ENCODE data around the gene HVCN1.
A peak's percentile ranks its signal among the peaks of the same experiment; 100 is the strongest.
"Not testable (repeated sequence)": the region's sequence is repeated elsewhere in the genome, so short reads cannot be mapped to it uniquely, and the experiment has no call there.

The HVCN1 gene, protein sequence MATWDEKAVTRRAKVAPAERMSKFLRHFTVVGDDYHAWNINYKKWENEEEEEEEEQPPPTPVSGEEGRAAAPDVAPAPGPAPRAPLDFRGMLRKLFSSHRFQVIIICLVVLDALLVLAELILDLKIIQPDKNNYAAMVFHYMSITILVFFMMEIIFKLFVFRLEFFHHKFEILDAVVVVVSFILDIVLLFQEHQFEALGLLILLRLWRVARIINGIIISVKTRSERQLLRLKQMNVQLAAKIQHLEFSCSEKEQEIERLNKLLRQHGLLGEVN

DNA sequence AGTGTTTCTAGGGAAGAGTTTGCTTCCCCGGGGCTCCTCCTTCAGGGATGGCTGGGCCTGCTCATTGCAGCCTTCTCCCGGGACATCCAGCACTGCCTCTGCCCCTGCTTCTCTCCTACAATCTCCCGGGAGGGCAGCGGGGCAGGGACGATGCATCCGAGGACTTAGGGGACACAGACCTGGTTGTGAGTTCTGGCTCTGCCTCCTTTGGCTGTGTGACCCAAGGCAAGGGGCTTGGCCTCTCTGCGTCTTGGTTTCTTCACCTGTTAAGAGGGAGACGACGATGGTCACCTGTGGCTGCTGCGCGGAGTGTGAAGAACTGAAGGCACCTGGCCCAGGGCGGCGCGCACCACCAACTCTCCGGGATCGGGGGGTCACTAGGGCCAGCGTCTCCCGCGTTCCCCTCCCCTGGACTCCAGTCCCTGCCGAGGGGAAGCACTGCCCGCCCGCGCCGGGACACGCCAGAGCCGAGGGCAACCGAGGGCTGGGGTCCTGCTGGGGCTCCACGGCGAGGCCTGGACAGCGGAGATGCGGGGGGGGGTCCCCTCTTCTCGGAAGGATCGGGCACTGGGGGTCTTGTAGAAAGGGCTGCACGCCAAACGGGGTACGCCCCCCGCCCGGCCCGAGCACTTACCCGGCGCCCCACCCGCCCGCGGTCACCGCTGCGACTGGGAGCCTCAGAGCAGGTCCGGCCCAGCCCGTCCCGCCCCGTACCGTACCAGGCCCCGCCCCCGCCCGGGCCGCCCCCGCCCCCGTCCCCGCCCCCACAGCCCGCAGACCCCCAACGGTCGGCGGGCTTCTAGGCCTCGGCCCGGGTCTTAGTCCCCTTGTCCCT, at the start of gene HVCN1:
Gene HVCN1, minus strand, starts transcription at position 670 of the 835 bp plus-strand sequence. CDS start 5,870 bp downstream, outside the sequence.
- TF ChIP-seq, protein P1, sequence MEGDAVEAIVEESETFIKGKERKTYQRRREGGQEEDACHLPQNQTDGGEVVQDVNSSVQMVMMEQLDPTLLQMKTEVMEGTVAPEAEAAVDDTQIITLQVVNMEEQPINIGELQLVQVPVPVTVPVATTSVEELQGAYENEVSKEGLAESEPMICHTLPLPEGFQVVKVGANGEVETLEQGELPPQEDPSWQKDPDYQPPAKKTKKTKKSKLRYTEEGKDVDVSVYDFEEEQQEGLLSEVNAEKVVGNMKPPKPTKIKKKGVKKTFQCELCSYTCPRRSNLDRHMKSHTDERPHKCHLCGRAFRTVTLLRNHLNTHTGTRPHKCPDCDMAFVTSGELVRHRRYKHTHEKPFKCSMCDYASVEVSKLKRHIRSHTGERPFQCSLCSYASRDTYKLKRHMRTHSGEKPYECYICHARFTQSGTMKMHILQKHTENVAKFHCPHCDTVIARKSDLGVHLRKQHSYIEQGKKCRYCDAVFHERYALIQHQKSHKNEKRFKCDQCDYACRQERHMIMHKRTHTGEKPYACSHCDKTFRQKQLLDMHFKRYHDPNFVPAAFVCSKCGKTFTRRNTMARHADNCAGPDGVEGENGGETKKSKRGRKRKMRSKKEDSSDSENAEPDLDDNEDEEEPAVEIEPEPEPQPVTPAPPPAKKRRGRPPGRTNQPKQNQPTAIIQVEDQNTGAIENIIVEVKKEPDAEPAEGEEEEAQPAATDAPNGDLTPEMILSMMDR (conservative IDR thresholded peaks at IDR 0.05; ENCODE audit: control insufficient read depth, insufficient read depth, low read depth, low read length): no peak
- H3K4me3 ChIP-seq (ENCODE audit: control insufficient read depth, low read depth, low read length): peak within 1 kb of the TSS; percentile 43
- DNase-seq (ENCODE audit: low read depth): no peak

DNA sequence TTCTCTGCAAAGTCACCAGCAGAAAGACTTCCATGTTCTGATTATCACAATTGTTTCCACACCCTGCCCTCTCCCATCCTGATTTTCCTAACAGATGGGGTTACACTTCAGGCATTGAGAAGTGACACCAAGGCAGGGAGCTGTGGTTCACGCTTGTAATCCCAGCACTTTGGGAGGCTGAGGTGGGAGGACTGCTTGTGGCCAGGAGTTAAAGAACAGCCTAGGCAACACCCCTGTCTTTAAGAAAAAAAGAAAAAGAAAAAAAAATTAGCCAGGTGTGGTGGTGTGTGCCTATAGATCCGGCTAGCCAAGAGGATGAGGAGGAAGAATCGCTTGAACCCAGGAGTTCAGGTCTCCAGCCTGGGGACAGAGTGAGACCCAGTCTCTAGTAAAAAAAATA, 48.6 kb upstream of the HVCN1 start:
- no peak overlapping the region for H3K4me3 ChIP-seq (ENCODE audit: control insufficient read depth, low read depth, low read length)
- TF ChIP-seq, protein P1 (conservative IDR thresholded peaks at IDR 0.05; ENCODE audit: control insufficient read depth, insufficient read depth, low read depth, low read length): no peak
- DNase-seq (ENCODE audit: low read depth): no peak

DNA sequence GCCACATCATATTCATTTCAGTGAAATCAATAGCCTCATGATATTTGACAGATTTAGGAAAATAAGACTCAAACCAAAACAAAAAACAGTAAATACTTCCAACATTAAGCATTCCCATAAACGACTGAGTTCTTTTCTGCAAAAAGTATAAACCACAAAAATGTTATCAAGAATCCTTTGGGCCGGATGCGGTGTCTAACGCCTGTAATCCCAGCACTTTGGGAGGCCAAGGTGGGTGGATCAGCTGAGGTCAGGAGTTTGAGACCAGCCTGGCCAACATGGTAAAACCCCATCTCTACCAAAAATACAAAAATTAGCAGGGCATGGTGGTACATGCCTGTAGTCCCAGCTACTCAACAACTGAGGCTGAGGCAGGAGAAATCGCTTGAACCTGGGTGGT, 48.1 kb upstream of the HVCN1 start:
- not testable (repeated sequence) for DNase-seq (ENCODE audit: low read depth); H3K4me3 ChIP-seq (ENCODE audit: control insufficient read depth, low read depth, low read length)

DNA sequence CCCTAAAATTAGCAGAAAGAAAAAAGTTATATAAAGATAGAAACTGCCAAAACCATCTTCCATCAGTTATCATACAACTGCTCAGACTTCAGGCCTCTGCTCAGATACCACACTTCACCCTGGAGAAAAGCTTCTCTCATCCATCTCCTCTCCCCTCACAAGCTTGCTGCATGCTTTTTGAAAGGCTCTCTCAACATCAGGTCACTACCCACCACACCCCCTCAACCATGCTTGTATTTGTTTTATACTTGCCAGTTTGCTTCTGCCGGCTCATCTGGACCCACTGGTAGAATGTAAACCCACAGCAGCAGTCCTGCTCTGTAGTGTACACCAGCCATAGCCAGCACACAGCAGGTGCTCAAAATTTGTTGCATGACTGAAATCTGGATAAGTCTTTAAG, 45.0 kb upstream of the HVCN1 start:
- H3K4me3 ChIP-seq (ENCODE audit: control insufficient read depth, low read depth, low read length): no peak overlapping the region
- DNase-seq (ENCODE audit: low read depth): no peak
- TF ChIP-seq, protein P1 (conservative IDR thresholded peaks at IDR 0.05; ENCODE audit: control insufficient read depth, insufficient read depth, low read depth, low read length): no peak

DNA sequence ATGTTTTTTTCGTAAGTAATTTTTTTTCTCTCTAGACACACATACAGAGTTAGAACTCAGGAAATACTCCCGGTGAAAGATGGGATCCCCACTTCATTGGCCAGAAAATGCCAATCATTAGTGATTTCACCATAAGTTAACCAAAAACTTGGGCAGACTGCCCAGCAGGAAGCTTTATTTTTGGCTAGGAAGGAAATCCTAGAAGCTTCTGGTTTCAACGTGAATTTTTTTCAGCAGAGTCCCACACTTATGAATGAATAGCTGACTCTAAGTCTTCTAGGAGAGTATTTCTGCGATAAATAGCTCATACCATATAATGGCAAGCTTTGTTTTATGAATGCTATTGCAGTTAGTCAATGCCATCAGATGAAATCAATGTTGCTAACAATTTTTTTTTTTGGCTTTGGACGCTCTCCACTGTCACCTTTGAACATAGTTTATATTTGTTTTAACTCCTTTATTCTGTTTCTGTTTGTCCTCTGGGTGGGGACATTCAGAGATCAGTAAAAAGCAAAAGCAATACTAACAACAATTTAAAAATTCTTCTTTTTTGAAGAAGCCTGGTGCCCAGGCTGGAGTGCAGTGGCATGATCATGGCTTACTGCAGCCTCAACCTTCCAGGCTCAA, 44.3 kb upstream of the HVCN1 start:
- no peak overlapping the region for H3K4me3 ChIP-seq (ENCODE audit: control insufficient read depth, low read depth, low read length)
- peak; percentile 78 for DNase-seq (ENCODE audit: low read depth)
- TF ChIP-seq, protein P1 (conservative IDR thresholded peaks at IDR 0.05; ENCODE audit: control insufficient read depth, insufficient read depth, low read depth, low read length): no peak

DNA sequence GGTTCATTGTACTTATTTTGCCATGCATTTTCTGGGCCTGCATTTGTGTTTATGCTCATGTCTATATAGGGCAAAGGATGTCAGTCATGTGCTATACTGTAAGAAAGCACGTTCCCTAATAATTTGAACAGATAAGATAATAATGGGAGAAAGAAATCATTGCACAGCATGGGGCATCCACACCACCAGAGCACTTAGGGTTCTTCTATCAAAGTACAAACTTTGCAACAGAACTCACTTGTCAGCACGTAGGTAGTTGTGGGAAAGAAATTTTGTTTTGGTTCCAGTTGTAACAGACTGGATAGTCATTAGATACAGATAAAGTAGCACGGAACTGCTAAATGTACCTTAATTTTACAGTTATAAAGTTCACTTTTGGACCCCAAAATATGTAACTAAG, 43.7 kb upstream of the HVCN1 start:
- TF ChIP-seq, protein P1 (conservative IDR thresholded peaks at IDR 0.05; ENCODE audit: control insufficient read depth, insufficient read depth, low read depth, low read length): no peak
- no peak overlapping the region for H3K4me3 ChIP-seq (ENCODE audit: control insufficient read depth, low read depth, low read length)
- no peak for DNase-seq (ENCODE audit: low read depth)

DNA sequence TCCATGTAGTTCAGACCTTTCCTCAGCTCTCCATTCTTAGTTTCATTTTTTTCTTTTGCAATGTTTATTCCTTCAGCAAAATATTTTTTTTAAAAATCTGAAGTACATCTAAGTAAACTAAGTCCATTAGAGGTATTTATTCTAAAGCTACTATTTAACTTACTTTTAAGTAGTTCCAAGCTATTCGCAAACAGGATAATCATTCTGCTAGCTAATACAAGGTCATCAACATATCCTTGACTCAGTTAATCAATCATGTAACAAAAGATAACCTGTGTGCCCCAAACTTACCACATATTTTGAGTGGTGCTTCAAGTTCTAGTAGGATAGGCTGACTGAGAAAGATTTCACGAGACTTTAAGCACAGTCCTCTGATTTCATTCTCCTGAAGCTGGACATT, 42.6 kb upstream of the HVCN1 start:
- H3K4me3 ChIP-seq (ENCODE audit: control insufficient read depth, low read depth, low read length): no peak overlapping the region
- TF ChIP-seq, protein P1 (conservative IDR thresholded peaks at IDR 0.05; ENCODE audit: control insufficient read depth, insufficient read depth, low read depth, low read length): no peak
- no peak for DNase-seq (ENCODE audit: low read depth)
